ENCODE measurements around the gene MYH15.

The MYH15 gene

DNA sequence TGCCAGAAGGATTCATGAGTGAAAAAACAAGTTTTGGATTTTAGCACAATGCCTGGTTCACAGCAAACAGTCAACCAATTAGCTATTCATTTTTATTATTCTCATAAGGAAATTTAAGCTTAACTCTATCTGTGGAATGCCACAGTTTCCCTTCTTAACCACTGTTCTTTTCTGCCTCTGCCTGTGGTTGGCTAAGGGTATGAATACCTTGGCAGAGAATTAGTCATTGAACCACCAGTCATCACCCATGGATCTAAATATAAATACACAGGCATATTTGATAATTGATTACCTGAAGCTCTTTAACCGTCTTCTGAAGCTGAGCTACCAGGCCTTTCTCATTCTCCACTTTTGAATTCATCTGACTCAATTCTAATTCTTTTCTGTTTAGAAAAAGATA is 79.9 kb downstream of the MYH15 start:
- ChIA-PET CTCF (interaction anchor here (0.8 to 1.2 kb wide), 3 partner anchors 12 to 28 kb away, joined by 3 to 7 read pairs (median 3); no protein-coding TSS in a partner anchor), POLR2A (interaction anchor here (0.7 kb wide), 1 partner anchor 9 kb away, joined by 3 read pairs; no protein-coding TSS in a partner anchor)
- H3K4me3 ChIP-seq (ENCODE audit: low read depth, low read length) = no peak overlapping the region
- DNase-seq (ENCODE audit: low read depth, low spot score) = no peak
- TF ChIP-seq, protein P1, sequence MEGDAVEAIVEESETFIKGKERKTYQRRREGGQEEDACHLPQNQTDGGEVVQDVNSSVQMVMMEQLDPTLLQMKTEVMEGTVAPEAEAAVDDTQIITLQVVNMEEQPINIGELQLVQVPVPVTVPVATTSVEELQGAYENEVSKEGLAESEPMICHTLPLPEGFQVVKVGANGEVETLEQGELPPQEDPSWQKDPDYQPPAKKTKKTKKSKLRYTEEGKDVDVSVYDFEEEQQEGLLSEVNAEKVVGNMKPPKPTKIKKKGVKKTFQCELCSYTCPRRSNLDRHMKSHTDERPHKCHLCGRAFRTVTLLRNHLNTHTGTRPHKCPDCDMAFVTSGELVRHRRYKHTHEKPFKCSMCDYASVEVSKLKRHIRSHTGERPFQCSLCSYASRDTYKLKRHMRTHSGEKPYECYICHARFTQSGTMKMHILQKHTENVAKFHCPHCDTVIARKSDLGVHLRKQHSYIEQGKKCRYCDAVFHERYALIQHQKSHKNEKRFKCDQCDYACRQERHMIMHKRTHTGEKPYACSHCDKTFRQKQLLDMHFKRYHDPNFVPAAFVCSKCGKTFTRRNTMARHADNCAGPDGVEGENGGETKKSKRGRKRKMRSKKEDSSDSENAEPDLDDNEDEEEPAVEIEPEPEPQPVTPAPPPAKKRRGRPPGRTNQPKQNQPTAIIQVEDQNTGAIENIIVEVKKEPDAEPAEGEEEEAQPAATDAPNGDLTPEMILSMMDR (IDR thresholded peaks at IDR 0.05; ENCODE audit: insufficient read depth, low read length, missing control alignments) = no peak

DNA sequence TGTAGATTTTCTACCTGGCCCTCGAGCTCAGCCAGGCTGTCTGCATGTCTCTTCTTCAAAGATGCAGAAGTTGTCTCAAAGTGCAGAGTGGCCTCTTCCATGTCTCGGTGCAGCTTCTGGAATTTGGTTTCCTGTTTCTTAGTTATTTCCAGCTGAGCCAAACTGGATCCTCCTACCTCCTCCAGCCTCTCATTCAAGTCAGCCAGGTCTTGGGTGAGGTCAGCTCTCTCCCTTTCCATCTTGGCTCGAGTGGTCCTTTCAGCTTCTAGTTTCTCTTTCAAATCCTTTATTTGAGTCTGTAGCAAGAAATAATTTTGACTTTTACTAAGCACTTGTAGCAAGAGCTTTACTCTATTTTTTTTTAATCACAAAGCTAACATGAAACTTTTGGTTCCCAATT is 81.8 kb downstream of the MYH15 start:
- POLR2A ChIA-PET = no interaction called here
- no peak overlapping the region for H3K4me3 ChIP-seq (ENCODE audit: low read depth, low read length)
- DNase-seq (ENCODE audit: low read depth, low spot score) = no peak
- CTCF ChIA-PET = interaction anchor here (0.6 to 1.6 kb wide), 4 partner anchors 9 to 595 kb away, joined by 3 to 4 read pairs (median 3); no protein-coding TSS in a partner anchor
- TF ChIP-seq, protein P1 (IDR thresholded peaks at IDR 0.05; ENCODE audit: insufficient read depth, low read length, missing control alignments) = no peak

DNA sequence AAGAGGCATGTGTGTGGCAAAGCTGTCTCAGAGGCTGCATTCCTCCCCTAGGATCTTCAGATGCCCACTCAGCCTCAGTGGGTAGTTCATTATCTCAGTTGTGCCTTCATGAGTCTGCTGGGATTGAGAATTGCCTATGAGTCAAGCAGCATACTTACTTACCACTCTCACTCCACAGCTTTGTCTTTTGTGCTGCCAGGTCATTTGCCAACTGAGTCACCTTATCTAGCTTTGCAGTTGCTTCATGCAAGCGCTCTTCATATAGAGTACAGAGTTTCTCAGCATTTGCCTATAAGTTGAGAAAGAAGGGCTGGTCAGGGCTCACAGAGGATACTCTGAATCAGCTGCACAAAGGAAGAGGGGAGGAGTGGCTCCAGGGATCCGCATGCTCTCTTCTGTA is 89.5 kb downstream of the MYH15 start:
- ChIA-PET CTCF (interaction anchor here (1.2 to 1.9 kb wide), 2 partner anchors 16 to 57 kb away, joined by 4 to 7 read pairs; no protein-coding TSS in a partner anchor), POLR2A (interaction anchor here (0.7 kb wide), 1 partner anchor 9 kb away, joined by 3 read pairs; no protein-coding TSS in a partner anchor)
- H3K4me3 ChIP-seq (ENCODE audit: low read depth, low read length) = no peak overlapping the region
- TF ChIP-seq, protein P1 (IDR thresholded peaks at IDR 0.05; ENCODE audit: insufficient read depth, low read length, missing control alignments) = no peak
- peak; percentile 75 for DNase-seq (ENCODE audit: low read depth, low spot score)

DNA sequence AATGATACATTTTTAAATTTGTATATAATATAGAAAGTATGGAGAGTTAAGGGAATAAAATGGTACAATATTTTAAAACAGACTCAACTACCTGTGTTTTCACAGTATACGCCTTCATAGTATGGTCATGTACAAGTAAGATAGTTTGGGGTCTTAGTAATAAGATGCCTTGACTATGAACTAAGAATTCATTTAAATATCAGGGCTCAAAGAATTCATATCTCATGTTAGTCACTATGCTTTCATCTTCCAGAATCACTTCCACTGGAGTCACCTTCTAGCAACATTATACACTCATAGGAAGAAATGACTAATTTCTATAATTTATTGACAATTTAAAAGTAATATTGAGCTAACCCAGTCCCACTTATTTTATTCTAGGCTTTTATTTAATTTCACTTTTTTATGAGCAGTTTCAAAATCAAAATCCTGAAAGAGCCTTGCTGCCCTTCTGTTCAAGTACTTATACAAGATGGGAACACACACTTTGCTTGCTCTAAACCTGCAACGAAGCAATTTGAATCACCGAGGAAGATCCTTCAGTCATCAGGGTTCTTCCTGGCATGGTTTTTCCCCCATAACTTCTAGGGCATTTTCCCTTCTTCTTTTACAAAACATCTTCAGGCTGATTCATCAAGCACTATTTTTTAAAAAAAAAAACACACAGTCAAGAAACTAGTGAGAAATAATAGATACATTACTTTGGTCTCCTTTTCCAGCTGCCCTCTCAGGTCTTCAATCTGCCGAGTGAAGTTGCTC is 94.1 kb downstream of the MYH15 start:
- no peak overlapping the region for H3K4me3 ChIP-seq (ENCODE audit: low read depth, low read length)
- TF ChIP-seq, protein P1 (IDR thresholded peaks at IDR 0.05; ENCODE audit: insufficient read depth, low read length, missing control alignments) = no peak
- no peak for DNase-seq (ENCODE audit: low read depth, low spot score)
- CTCF ChIA-PET = no interaction called here
- POLR2A ChIA-PET = no interaction called here

DNA sequence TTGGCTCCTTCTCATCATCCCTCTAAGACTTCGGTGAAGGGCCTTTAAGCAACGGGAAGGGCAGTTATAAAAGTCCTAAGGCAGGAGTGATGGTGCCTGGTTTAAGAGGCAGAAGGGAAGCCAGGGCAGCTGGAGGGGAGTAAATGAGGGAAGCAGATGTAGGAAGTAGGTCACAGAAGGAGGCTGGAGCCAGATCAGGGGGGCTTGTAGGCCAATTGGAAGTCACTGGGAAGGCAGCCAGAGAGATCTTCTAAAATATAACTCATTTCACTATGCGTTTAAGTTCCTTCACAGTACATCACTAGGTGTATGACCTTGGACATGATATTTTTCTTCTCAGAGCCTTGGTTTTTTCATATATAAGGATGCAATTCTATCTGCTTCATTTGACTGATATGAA is 94.7 kb downstream of the MYH15 start:
- POLR2A ChIA-PET = no interaction called here
- TF ChIP-seq, protein P1 (IDR thresholded peaks at IDR 0.05; ENCODE audit: insufficient read depth, low read length, missing control alignments) = no peak
- no peak for DNase-seq (ENCODE audit: low read depth, low spot score)
- no peak overlapping the region for H3K4me3 ChIP-seq (ENCODE audit: low read depth, low read length)
- CTCF ChIA-PET = no interaction called here

DNA sequence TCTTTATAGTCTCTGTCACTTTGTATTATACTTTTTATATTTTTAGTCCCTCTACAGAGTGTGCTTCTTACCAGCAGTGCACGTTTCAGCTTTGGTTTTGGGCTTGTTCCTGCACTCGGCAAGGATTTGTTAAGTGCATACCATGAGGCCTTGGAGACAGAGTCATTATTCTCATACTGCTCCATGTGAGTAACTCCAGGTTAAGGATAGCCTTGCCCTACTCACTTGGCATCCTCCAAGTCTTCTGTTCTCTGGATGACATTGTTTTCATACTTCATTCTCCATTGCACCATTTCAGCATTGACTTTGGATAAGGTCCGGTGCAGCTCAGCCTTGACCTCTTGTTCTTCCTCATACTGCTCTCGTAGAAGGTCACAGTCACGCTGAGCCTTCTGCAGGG is 96.4 kb downstream of the MYH15 start:
- POLR2A ChIA-PET = interaction anchor here (0.7 kb wide), 1 partner anchor 175 kb away, joined by 3 read pairs; the partner anchor contains the start of genes CIP2A and DZIP3
- CTCF ChIA-PET = interaction anchor here (0.6 to 1.4 kb wide), 3 partner anchors 9 to 315 kb away, joined by 3 to 9 read pairs (median 7); no protein-coding TSS in a partner anchor
- no peak overlapping the region for H3K4me3 ChIP-seq (ENCODE audit: low read depth, low read length)
- TF ChIP-seq, protein P1 (IDR thresholded peaks at IDR 0.05; ENCODE audit: insufficient read depth, low read length, missing control alignments) = no peak
- DNase-seq (ENCODE audit: low read depth, low spot score) = no peak

Measured in AG04449 (cell line).